EL (cell line): ENCODE measurements around the gene NPAS3.
A peak's percentile ranks its signal among the peaks of the same experiment; 100 is the strongest.

Experiments used
- DNase-seq: peaks from one replicate; pipeline ENCODE4 v3.0.0-alpha.2; 2016

The NPAS3 gene

DNA sequence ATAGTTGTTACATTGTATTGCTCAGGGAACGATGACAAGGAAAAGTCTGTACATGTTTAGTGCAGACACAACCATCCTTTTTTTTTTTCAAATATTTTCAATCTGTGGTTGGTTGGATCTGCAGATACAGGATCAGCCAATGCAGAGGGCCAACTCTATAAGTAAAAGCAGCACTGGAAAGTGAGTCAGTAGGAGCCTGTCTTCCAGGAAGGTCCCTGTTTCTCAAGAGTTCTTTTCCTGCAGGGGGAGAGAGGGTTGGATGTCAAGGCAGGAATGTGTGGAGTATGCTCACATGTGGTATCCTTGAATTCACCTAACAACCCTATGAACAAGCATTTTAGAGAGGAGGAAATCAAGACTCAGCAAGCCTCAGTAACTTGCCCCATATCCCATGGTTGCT lies 409.1 kb downstream of the NPAS3 start:
- DNase-seq: no peak

DNA sequence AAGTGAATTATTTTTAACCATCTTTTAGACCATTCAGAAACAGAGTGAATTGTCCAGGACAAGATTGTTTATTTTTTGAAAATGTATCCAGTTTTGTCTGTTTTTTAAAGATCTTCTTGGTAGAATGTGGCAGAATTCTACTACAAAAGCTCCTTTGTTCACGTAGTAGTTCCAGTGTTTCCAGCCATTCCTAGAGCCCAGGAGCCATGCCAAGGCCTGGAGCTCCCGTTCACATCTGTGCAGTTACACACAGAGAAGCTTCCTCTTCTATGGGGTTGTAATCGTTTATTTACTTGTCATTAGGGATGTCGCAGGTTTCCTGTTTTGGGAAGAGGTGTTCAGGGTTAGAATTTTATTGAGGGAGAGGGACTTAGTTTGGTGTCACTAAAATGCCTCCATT lies 409.8 kb downstream of the NPAS3 start:
- DNase-seq: no peak

DNA sequence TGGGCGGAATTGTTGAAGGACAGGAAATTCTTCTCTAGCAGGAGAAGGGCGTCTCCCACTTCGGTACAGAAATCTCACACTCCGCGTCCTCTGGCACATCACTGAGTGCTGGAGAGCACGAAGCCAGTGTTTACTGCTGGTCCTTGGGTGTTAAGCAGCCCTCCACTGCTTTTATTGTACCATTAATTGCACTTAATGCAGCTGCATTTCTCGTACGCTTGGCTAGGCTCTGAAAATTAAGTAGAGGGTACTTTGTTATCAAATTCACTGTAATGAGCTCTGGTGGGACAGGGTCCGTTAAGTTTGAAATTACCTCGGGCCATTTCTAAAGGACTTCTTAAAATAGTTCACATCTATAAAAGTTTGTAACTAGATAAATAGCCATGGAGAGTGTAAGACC lies 411.2 kb downstream of the NPAS3 start:
- DNase-seq: no peak

DNA sequence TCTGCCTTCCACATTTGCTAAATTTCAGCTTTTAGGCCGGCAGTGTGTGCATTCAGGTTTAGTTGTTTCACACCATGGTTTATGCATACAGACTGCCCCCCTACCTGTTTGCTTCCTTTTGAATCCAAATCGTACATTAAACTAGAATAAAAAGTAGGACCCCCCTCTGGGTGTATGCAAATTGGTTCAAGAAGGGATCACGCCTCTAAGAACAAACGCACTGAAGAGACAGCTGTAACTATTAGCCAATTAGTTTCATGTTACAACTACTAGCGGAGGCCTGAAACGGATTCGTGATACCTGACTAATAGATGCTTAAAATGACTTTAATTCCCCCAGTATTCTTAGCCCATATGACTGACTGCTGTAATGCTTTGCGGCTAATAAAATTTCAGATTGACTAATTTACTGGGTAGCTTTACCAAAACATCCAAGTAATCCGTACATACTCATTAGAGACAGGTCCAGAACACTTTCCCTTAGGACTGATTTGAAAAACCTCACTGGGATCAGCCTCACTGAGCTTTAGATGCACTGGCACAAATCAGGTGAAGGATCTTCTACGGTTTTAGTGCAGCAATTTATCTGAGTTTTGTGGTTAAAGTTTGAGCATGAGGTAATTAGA lies 411.8 kb downstream of the NPAS3 start:
- no peak for DNase-seq

DNA sequence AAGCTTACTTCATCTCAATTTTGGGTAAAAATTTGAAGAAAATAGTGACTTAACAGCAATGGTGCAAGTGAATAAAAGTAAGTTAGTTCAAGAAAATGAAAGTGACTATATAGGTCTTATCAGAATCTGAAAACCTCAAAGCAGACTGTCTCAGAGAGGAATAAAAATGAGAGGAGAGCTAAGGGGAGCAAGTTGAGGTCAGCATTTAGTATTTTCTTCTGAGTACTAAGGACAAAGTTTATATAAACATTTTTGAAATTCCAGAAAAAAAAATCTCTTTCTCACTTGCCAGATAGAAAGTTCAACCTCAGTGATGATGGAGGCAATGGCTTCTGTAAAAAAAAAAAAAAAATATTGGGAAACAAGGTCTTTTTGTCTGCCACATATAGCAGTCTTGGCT lies 414.1 kb downstream of the NPAS3 start:
- DNase-seq: no peak

DNA sequence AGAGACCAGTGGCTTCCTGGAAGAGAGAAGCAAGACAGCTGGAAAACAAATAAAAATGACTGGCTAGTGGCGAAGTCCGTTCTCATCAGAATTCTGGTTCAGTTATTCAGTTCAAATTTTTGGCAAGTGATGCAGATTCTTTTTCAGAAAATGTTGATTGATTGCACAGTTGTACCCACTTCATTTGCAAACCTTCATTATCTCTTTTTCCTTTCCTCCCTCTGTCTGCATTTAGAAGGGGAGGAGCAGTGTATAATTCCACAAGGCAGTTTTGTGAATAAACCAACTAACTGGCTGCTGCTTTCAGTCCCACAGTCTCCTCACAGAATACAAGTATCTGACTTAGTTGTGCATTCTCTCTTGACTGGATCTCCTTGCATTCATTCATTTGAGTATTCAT lies 417.5 kb downstream of the NPAS3 start:
- DNase-seq: no peak

DNA sequence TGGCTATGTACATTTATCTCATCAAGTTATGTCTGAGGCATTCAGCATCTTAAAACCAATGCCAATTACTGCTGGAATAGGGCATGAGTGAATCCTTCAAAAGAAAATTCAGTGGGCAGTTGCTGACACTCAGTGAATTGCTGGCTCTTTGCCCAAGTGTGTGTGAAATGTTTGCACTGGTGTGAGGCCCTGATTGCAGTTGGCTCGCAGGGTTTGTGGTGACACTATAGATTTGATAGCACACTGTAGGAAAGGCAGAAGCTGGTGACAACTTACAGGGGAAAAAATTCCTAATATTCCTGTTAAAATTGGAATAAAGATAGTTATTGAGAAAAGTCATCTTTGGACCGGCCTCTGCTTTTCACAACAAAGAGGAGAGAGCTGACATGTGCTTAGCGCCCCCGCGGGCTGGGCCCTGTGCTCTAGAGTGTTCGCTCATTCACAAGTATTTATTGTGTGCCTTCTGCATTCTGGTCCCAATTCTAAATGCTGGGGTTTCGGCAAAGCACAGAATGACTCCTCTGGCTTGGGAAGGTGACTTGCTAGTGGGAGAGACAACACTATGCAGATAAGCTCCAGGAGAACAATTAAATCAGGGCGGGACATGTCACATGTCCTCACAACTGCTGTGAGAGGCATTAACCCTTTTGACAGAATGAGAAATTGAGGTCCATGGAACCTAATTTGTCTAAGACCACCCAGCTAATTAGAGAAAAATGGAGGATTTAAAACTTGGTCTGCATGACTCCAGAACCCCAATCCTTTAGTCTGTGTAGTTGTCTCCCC lies 418.7 kb downstream of the NPAS3 start:
- DNase-seq: no peak

DNA sequence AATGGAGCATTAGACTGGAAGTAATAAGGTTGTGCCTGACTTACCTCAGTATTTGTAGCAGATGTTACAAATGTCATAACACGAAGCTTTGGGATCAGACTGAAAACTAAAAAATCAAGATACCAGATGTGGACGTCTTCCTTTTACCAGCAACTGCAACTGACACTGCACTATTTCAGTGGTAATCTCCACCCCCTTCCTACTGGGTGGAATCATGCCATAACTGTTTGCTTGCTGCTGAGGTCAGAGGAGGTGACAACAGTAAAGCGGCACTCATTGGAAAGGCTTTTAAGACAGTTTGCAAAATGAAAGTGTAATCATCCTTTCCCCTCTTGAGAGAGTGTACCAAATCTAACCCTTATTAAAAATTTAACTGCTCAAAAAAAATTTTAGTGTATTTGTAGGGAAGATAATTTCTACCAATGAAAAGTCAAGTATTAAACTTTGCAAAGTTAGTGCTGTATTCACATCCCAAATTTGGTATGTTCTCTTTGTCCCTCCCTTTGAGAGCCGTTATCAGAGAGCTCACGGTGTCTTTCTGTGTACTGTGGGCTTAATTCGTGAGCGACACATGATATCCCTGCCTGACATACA lies 420.7 kb downstream of the NPAS3 start:
- no peak for DNase-seq

DNA sequence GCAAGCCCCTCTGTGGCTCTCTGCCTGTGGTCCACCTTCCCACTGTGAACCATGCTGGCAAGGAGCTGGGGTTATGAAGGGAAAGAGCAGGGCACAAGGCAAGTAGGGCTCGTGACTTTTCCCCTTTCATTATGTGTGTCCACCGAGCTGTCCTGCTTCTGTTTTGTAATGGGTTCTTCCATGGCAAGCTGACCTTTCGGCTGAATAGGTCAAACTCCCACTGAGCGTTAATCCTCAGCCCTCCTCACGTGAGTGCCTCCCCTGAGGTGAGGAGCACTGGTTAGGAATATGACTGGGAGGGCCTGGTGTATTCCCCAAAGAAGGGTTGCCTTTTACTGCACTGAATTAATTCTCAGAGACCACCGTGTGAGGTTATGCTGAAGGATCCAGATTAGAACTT lies 424.3 kb downstream of the NPAS3 start:
- DNase-seq: no peak

DNA sequence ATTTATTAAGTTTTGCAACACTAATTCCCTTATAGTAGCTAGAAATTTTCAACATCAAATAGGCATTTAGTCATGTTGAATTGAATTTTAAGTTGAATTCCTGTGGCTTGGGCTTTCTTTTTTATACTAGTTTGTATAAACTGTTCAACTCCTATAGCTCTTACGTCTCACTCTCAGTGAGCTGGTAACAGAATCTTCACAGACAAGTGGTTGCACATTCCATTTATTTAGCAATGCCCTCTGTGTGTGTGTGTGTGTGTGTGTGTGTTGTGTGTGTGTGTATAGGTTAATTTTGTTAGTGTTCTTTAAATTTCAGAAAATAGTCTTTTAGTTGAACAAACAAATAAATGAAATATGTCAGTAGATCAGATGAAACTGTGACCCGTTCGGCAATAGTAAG lies 425.0 kb downstream of the NPAS3 start:
- no peak for DNase-seq

DNA sequence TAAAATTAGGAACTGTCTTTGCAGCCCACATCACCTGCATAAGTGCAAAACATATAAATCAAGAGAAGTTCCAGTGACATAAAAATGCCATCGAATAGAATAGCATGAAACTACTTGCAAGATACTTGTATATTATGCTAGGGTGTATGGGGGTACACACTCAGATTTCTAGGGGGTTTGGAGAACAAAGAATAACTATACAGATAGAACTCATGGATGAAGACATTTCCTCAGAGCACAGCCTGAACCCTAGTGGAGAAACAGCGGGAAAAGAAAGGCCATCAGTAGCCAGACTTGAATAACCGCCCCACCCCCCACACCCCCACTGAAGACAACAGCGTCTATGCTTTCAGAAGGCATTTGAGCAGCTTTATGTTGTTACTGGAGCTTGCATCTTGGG lies 425.8 kb downstream of the NPAS3 start:
- DNase-seq: no peak

DNA sequence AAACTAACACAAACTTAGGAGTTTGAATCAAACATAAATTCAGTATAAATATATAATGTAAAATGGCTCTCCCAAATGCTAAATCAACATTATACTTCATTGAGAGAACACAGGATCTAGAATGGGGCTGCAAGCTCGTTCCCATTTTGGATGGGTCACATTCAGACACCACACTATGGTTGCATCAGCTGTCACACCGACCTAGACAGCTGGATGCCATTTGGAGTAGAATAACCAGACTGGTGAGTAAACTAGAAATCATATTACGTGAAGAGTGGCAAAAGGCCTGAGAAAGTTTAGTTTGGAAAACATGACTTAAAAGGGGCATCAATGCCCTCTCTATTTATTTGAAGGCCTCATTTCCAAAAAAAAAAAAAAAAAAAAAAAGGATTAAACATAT lies 430.4 kb downstream of the NPAS3 start:
- DNase-seq: no peak

DNA sequence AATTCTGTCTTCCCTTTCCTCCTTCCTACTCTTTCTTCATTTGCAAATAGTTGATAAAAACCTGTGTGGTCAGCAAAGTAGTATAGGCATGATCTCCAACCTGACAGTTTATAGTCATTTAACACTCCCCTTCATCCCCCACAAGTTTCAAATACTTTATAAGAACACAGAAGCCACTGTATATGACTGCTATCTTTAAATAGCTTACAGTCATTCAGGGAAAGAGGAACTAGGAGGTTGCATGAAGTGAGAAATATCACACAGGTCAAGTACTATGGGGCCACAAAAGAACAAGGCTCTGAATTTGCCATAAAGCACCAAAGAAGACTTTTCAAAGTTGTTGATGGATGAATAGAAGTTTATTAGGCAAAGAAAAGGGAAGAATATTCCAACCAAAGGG lies 431.3 kb downstream of the NPAS3 start:
- DNase-seq: no peak

DNA sequence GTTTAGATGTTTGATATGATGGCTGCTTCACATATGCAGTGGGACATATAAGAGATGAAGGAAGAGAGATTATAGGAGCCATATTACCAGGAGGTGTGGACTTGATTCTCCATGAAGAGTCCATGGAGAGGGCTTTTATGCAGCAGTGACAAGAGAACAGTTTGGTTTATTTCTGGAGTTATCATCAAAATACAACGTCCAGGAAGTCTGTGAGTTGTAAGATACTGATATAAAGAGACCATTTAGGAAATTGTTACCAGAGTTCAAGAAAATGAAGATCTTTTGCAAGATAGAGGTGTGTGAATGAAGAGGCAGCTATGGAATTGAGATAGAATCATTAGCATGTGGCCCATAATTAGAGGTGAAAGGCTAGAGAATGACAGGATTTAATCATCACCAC lies 431.7 kb downstream of the NPAS3 start:
- DNase-seq: no peak

DNA sequence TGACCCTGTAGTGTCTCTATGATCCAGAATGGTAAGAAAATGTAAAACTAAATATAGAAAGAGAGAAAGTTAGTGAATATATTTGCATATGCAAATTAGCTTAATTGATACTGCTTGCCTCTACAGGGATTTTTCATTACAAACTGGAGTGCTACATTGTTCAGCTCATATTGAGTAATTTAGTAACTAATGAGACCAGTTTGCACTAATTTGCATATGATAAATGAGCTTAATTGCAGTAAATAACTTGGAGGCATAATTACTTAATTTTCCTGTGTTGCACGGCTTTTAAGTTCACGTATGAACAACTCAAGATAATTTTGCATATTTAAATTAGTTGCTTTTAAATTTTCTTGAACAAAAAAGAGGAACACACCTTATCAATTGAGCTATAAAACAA lies 436.5 kb downstream of the NPAS3 start:
- DNase-seq: no peak

DNA sequence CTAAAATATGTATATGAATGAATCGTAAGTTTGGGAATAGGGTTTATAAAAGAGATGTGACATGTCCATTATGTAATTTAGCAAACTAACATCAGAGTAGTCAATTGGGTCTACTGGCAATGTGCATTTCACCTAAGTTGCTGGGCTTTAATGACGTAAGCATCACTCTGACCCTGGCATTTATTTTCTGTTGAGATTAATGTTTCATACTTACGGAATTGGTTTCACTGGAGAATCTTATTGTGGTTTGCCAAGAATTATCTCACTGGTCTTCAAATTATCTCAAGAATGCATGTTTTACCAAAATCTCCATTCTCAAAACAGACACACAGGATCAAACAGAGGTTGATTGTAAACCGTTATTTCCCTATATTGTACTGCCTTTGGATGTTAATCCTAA lies 437.1 kb downstream of the NPAS3 start:
- no peak for DNase-seq

DNA sequence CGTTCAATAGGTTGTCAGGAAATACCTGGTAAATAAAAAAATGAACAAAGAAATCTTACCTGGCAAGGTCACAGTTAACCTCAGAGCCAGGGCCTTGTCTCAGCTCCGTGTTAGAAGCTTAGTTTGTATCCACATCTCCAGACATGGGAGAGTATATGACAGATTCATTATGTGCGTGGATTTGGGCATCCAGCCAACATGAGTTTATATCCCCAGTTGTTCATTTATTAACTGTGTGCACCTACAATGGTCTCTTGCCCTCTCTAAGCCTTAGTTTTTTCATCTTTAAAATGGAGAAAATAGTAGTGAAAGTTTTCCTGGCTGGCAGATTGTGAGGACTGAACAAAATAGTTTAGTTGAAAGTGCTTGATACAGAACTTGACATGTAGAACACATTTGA lies 437.8 kb downstream of the NPAS3 start:
- no peak for DNase-seq

DNA sequence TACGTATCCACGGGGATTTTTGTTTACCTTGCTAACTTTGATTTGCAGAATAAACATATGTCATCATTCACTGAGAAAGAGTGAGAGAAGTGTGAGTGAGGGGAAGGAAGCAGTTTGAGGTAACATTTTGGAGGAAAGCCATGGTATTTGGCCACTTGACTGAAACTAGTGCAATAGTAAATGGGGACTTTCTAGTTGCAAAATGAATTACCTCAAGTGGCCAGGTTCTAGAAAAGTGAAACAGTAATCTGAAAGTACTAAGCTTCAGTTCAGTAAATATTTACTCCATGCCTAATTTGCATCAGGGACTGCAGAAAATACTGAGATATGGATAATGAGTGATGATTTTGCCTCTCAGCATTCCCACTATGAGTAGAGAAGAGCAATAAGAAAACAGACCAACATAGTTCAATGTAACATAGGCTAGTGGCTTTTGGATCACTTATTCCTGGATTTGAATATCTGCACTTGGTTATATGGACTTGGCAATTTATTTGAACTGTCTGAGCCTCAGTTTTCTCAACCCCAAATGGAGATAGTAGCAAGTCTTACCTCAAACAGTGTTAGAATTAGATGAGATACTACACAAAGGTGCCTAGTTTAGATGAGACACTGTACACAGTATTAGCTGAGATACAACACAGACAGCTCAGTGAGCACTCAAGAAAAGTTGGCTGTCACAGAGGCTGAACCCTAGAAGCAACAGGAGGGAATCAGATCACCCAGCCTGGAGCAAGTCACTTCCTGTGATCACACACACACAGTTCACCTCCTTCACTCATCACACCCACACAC lies 439.1 kb downstream of the NPAS3 start:
- no peak for DNase-seq

DNA sequence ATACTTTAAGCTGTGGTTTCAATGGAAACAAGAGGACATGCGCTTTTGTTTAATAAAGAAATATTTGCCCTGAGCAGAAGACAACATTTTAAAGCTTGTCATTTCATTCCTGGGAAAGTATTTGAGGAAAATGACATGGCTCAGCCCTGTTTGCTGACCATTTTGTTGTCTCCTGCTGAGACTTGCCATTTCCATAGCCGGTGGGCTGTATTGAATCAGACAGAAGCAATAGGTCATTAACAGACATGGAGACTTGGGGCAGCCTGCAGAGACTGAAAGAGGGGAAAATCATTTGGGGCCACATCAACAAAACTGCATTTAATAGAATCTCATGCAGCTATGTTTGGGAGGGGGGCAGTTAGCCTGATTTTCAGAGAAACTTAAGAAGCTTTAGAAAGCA lies 443.0 kb downstream of the NPAS3 start:
- DNase-seq: no peak

DNA sequence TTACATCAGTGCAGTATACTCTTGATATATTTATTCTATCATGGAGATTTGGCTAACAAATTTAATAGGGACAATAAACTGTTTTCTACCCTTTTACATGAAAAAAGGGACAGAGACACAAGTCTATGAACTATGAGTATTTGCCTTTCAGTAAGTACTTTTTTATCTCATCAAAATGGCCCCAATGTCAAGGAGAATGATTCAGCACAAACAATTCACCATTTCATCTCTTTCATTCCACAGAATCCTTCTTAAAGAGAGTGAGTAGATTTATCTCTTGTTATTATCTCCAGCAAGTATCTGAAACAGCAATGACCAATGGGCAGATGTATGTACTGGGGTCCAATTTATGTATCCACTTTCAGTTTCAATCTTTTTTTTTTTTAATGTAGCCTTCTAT lies 447.5 kb downstream of the NPAS3 start:
- no peak for DNase-seq

DNA sequence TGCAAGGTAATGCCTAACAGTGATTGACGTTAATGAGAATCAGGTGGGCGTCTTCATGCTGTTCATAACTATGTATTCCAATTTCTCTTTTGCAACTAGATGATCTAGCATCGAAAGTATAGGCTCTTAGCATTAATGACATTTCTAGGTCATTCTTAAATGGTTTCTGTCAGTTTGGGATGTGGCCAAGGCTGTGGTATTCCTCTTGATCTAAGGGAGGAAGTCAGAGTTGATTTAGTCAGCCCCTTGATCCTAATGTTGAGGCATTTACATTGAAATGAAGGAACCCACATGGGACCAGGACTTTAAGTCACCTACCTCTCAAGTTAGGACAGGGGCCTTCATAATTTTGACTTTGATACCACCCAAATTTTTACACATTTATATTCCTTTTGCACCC lies 448.1 kb downstream of the NPAS3 start:
- DNase-seq: peak; percentile 7

DNA sequence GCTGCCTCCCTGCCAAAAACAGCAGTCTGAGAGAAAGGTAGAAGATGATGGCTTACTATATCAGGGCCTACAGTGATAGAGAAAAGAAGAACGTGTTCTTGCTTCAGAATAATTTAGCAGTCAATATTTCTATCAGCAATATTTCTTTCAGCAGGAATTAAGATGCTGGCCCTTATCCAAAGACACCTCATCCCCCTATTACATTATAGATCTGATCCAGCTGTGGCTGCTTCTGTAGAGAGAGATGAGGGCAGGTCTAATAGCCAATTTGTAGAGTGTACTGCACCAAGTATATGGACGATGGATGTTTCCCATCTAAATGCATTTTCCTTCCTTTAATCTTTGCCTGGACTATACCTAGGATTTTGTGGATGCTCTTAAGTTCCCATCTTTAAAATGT lies 451.7 kb downstream of the NPAS3 start:
- DNase-seq: no peak

DNA sequence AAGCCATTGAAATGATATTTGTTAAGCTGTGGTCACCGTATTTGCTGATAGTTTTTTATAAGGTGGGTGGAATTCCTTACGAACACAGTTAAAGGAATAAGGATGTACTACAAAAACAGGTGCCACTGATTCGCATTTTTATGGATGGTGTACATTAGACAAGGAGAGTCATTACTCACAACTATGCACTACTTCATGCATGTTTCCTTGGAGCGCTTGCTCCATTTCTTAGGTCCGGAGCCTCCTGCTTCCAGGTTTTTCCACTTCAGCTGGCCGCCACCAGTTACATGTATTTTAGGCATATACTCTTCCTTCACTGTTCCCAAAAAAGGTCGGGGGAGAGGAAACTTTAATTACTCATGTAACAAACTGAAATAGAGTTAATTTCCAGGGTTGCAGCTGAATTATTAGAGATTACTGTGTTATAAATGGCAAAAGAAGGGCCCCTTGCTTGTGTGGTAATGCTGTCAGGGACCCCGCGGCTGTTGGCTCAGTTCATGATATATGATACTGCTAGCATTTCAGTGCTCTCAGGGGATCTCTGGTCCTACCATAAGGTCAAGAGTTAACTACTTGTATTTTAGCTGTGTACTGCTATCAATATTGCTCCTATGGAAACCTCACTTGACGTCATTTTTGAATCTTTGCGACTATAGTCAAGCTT lies 454.7 kb downstream of the NPAS3 start:
- DNase-seq: no peak
